ENCODE measurements around the gene TCP1.

TCP1 gene

GRCh38 chr6:159728531-159728964, 60.9 kb downstream of the TCP1 start:
- peak overlapping the region; percentile 97 for H3K9ac ChIP-seq (ENCODE audit: low read depth, low read length)
- no peaks in the 10 kb centered on the region for H3K9me3 ChIP-seq (ENCODE audit: insufficient read depth, low read depth, low read length)
- peaks cover 18% of the 10 kb centered on the region; the same call in 1 of the 2 replicates for H3K4me1 ChIP-seq (ENCODE audit: insufficient read depth, low read length)
- H3K27ac ChIP-seq (ENCODE audit: low read length): no peak overlapping the region
- H3K4me3 ChIP-seq (ENCODE audit: low read length): peak overlapping the region; percentile 95
- H3K36me3 ChIP-seq (ENCODE audit: insufficient read depth, low read depth, low read length): peaks cover 29% of the 10 kb centered on the region; the same call in 1 of the 2 replicates
- H3K27me3 ChIP-seq (ENCODE audit: insufficient read depth, low read length): no peaks in the 10 kb centered on the region

Measured in iPS-20b (cell line).